Stimulated activated CD4-positive, alpha-beta T cell treated with anti-CD3 and anti-CD28 coated beads, Interleukin-4, amount 100 ng/mL, for 48 hours (primary cell): ENCODE results near the gene CD34.

ENCODE experiments used
- DNase-seq, 2 donors: peaks; one replicate each; pipeline ENCODE4 v3.0.0-alpha.2; 2020; ENCODE audit warnings: low read depth in 2 of 2

CD34 gene

DNA sequence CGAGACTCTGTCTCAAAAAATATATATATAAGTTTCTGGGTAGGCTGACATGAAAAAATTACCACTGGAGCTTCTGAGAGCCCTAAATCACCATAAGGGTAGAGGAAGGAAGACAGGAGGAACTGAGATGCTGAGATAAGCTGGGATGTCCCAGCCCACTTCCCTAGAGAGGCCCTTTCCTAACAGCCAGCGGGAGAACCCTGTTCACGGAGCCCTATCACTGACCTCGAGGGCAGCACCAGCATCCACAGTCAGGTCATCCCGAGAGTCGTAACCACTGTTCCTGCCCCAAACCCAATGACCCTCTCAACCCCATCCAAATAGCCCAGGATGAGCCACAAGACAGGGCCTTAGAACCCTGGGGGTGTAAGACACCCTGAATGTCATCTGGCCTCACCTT lies 77.5 kb downstream of the CD34 start:
- DNase-seq = no peak

DNA sequence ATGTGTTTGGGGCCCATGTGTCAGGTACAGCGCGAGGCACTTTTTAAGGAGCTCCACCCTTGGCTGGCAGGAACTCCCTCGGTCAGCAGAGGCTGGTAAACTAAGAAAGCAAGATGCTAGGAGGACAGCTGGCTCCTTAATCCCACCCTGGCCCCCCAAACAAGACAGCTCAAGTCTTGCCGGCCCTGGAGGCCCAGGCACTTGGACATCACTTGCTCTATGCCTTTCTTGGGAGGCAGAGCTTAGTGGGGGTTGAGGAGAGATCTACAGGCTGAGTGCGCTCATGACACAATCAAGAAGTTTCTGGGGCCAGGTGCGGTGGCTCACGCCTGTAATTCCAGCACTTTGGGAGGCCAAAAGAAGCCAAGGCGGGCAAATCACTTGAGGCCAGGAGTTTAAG lies 78.1 kb downstream of the CD34 start:
- no peak for DNase-seq

DNA sequence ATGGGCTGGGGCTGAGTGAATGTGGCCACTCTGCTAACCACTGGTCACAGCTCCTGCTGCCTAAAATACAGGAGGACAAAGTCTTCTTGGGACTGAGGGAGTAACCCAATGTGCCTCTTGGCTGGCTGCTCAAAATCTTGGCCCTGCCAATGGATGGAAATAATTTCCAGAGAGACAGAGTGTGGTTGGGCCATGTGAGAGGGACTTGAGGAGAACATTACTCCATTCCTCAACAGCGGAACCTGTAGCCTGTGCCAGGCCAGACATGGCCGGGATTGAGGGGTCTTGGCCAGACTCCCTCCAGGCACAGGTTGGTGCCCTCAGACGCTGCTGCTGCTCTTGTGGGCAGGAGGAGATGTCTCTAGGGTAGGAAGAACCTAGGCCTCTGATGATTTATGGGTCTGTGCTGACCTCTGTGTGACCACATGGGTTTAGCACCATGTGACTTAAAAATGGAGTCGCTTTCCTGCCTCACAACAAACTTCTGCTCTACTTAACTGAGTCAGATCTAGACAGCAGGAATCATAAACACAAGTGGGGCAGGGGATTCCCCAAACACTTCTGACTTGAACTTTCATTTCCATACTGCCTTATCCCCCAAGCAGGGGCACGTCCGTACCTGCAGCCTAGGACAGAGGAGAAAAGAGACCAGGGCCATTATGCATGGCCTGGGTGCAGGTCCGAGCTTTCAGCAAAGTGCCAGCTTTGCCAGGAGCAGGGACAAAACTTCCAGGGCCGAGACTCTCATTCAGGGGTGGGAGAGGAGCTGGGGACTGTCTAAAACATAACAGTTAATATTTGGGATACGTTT lies 79.2 kb downstream of the CD34 start:
- DNase-seq = peak in 1 of 2 donors; percentile 49
